ENCODE results near the gene SLF1.

The SLF1 gene

GRCh38 chr5:94715768-94716167, 97.3 kb downstream of the SLF1 start:
- DNase-seq = no peak

GRCh38 chr5:94725142-94725541, 106.7 kb downstream of the SLF1 start:
- no peak for DNase-seq

- DNase-seq = no peak
These were observed 113.0 kb downstream of the SLF1 start for GRCh38 chr5:94731471-94731870.

GRCh38 chr5:94736498-94736897, 118.0 kb downstream of the SLF1 start:
- no peak for DNase-seq

- no peak for DNase-seq
These were observed 121.8 kb downstream of the SLF1 start for GRCh38 chr5:94740286-94740685.

- no peak for DNase-seq
These were observed 124.4 kb downstream of the SLF1 start for GRCh38 chr5:94742852-94743251.

GRCh38 chr5:94744906-94745305, 126.4 kb downstream of the SLF1 start:
- peak in 3 of 4 experiments; percentile 16 to 24 (median 17) for DNase-seq

- peak in 3 of 4 experiments; percentile 25 to 51 (median 35) for DNase-seq
These were observed 127.6 kb downstream of the SLF1 start for GRCh38 chr5:94745786-94746730.

GRCh38 chr5:94746731-94747124, 128.3 kb downstream of the SLF1 start:
- DNase-seq = peak; percentile 20 to 62 (median 53)

All from suppressor macrophage (primary cell).